ENCODE measurements around the gene ZFYVE28.
"Not testable (repeated sequence)": the region's sequence is repeated elsewhere in the genome, so short reads cannot be mapped to it uniquely, and the experiment has no call there.

The ZFYVE28 gene

GRCh38 chr4:2417765-2418649 is at the start of gene ZFYVE28:
ZFYVE28 (minus strand) TSS chr4:2418645; CDS start chr4:2418323, 322 bp downstream.
- DNase-seq, result peak in 5 of 51 donors; percentile 36 to 72 (median 47)

GRCh38 chr4:2465544-2465943 is 47.1 kb upstream of the ZFYVE28 start:
- not testable (repeated sequence) for DNase-seq

DNA sequence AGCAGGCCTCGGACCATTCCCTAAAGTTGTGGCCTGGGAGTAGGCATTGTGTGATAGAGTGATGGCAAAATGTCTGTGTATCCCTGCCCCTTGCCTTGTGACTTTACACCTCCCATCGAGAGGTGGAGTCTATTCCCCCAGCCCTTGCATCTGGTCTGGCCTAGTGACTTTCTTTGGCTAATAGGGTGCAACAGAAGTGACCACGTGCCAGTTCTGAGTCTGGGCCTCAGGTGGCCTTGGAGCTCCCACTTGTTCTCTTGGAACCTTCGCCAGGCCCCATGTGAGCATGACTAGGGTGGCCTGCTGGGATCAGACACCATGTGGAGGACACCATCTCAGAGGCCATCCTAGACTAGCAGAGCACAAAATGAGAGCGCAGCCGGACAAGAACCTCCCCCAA is 46.6 kb upstream of the ZFYVE28 start:
- DNase-seq, result no peak

DNA sequence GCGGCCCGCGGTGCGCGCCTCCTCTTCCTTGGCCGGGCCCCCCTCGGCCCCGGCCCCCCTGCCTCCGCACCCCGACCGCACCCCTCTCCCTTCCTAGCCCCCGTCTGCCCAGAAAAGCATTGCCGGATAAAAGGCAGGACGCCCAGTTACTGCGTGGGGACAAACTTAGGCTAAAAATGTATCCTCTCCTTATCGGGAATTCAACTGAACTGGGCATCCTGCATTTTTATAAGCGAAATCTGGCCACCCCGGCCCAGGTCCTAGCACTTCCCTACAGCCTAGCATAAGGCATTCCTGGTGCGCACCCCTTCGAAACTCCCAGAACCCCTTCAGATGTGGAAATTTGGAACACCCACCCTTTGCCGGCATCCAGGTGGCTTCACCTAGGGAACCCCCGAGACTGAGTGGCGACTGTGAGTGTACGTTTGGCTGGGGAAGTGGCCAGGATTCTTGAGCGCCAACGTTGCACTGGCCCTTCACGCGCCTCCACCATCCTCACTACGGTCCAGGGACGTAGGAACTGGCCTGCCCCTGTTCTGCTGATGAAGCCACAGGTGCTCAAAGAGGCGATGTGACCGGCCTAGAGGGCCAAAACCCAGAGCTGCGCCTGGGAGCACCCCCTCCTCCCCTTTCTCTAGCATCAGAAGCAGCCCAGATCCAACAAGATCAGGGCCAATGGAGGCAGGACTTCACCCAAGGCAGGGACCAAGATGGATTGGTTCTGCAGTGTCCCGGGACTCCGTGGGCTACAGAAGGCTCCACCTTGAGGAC is 44.7 kb upstream of the ZFYVE28 start:
- DNase-seq, result no peak

GRCh38 chr4:2462218-2462991 is 44.0 kb upstream of the ZFYVE28 start:
- peak in 38 of 51 donors; percentile 14 to 80 (median 58) for DNase-seq

GRCh38 chr4:2461246-2461960 is 43.0 kb upstream of the ZFYVE28 start:
- DNase-seq, result no peak

GRCh38 chr4:2459589-2460349 is 41.3 kb upstream of the ZFYVE28 start:
- DNase-seq, result no peak

DNA sequence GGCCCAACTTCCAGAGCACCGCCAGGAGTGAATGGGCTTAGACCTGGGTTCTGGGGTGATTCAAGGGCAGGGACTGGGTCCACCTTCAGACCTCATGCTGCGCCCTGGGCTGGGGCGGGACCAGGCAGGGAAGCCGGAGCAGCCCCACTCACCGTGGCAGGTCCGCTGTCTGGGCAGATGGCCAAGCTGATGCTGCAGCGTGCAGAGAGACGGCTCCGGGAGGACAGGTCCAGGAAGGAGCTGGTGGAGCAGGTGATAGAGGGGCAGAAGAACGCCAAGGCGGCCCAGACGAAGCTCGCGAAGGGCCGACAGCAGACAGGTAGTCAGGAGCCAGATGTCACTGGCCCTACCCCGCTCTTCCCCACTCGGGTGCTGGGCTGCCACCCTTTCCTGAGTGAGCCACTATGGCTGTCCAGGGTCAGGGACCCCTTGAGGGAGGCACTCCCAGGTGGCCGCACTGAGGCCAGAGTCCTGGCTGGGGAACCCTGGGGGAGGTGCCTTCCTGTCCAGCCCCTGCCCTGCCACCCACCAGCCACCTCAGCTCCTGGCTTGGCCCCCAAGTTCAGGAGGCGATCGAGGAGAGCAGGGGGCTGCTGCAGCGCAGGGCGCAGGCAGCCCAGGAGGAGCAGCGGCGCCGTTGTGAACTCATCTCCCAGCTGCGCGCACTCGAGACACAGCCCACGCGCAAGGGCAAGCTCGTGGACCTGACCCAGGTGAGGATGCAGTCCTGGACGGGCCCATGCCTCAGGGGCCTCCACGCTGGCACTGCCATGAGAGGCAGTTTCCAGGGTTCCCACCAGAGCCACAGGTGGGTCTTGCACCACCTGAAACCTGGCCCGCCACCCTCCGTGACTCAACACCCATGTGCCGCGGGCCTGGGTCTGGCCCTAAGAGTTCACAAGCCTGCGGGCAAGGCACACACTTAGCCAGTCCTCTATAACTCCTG is 40.4 kb upstream of the ZFYVE28 start:
- no peak for DNase-seq

- no peak for DNase-seq
These were observed 39.2 kb upstream of the ZFYVE28 start for GRCh38 chr4:2457481-2458295.

DNA sequence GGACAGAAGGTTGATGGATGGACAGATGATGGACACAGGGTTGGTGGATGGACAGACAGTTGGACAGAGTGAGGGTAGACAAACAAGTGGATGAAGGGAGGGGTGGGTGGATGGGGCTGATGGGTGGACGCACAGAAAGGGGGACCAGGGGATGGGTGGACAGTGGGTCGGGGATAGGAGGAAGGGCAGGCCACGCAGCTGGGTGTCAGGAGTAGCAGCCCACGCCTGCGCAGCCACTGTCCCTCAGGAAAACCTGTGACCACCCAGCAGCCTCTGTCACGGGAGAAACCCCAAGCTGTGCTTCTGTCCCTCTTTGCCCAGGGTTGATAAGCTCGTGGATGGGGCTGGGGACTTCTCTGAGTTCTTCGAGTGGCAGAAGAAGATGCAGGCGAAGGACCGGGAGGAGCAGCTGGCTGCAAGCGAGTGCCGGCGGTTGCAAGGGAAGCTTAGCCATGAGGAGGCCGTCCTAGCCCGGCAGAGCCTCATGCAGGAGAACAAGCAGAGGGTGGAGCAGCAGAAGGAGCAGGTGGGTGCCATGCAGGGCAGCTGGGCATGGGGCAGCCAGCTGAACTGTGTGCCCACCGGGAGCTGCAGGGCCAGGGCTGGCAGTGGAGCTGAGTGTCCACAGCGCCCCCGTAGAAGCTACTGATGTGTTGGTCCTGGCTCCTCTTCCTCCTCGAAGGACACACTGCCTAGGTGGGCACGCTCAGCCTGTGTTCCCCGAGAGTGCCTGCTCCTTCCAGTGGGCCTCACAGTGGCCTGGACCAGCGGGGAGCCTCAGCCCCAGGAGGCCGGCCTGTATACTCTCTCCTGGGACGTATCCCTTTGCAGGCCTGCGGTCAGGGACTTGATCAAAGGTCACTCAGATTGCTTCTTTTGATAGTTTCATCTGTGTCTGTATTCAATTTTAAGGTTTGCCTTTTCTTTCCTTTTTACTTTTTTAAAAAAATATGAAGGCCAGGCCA is 33.7 kb upstream of the ZFYVE28 start:
- no peak for DNase-seq

DNA sequence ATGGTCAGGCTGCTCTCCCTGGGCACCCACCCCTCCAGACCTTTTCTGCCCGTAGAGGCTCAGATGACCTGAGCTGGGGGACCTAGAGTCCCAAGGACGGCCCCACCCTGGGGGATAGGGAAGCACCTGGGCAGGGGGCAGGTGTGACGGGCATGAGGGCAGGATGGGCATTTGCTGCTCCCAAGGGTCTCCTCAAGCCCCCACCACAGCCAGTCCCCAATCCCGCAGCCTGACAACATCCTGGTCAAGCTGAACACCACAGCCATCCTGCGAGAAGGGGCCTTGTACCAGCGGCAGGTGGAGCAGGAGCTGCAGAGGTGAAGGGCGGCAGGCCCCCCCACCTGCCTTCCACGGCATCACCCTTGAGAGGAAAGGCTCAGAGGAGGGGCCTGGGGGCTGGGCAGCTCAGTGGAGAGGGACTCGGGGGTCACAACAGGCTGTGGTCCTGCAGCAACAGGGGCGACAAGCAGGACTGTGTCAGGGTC is 32.6 kb upstream of the ZFYVE28 start:
- no peak for DNase-seq

DNA sequence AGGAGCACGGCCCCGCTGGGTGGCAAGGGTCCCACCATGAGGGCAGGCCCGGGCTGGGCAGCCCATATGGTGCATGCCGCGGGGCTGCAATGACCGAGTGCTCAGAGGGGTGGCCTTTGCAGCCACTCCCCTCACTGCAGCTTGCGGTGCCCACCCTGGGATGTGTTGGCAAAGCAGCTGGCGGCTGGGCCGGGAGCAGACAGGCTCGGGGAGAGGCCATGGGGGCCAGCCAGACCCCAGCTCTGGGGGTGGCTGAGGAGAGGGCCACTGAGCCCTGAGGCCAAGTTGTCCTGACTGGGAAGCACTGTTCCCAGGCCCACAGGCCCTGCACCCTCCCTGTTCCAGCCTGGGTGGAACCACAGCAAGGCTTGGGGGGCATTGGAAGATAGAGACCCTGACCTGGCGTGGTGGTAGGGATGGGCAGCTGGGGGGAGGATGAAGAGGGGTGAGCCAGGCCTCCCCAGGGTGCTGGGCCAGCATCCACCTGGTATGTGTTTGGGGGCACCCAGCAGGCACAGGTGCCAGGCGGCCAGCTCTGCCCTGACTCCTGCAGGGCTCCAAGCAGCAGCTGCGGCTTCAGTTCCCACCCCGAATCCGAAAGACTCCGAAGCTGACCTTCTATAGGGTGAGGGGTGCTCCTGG is 32.1 kb upstream of the ZFYVE28 start:
- no peak for DNase-seq

GRCh38 chr4:2449511-2450392 is 31.3 kb upstream of the ZFYVE28 start:
- DNase-seq, result no peak

DNA sequence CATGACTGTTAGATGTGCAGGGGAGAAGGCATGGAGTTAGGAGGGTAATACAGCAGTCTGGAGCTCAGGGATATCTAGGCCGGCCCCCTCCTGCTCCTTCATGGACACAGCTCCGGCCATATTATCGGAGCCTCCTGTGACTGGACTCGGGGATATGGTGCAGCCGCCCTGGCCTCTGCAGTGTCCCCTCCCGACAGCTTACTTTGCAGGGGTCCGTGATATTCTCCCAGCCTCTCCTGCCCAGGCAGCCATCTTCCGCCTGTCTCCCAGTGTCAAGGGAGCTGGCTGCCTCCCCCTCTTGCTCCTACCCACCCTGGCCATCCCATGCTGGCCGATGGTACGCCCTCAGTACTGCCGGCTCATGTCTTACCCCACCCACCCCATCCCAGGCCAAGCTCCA is 30.6 kb upstream of the ZFYVE28 start:
- no peak for DNase-seq

- no peak for DNase-seq
These were observed 30.1 kb upstream of the ZFYVE28 start for GRCh38 chr4:2448589-2448988.

All from hypothalamus (tissue), 51 donors.